ENCODE measurements around the gene KRT78. TPM values are rescaled to one million over a fixed set of nuclear protein-coding genes. Genes with fewer than 3 reads are reported as not detected.

KRT78 gene
- total and polyA plus RNA-seq, 8 donors = 0.27 to 1.1 (median 0.45) TPM; not detected in 4

DNA sequence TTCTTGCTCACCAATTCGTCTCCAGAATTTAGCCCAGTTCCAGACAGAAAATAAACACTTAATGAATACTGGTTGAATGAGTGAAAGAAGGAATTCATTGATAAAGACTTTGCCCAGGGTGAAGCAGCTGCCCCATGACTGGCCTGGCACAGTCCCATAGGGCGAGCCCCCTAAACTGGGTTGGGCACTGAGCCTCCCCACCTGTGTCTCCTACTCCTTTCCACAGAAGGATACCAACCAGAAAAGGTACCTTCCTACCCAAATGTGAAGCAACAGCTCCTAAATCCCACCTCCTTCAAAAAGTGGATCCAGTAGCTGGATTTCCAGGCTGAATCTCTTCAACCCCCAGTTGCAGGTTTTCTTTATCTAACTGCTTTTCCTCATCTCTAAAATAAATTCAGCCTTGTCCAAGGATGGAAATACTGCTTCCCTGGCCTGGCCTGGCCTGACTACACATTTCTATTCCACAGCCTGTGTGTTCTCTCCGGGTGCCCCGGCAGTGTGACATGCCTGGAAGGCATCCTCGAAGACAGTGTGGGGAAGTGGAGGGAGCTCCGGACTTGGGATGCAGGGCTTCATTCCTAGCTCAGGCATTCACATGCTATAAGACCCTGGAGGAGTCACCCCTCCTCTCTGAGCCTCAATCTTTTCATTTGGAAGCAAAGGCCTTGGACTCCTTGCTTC, 60.5 kb downstream of the KRT78 start:
- intact Hi-C loops (cut with DNase I) = no loop called here
- no peaks in the 10 kb centered on the region for H3K36me3 ChIP-seq
- H3K27me3 ChIP-seq = no peaks in the 10 kb centered on the region
- WGBS, 2 donors = 79 to 80% methylated on average over 6 of the region's 6 CpGs
- DNase-seq = no peak
- TF ChIP-seq, protein P1, sequence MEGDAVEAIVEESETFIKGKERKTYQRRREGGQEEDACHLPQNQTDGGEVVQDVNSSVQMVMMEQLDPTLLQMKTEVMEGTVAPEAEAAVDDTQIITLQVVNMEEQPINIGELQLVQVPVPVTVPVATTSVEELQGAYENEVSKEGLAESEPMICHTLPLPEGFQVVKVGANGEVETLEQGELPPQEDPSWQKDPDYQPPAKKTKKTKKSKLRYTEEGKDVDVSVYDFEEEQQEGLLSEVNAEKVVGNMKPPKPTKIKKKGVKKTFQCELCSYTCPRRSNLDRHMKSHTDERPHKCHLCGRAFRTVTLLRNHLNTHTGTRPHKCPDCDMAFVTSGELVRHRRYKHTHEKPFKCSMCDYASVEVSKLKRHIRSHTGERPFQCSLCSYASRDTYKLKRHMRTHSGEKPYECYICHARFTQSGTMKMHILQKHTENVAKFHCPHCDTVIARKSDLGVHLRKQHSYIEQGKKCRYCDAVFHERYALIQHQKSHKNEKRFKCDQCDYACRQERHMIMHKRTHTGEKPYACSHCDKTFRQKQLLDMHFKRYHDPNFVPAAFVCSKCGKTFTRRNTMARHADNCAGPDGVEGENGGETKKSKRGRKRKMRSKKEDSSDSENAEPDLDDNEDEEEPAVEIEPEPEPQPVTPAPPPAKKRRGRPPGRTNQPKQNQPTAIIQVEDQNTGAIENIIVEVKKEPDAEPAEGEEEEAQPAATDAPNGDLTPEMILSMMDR (IDR thresholded peaks at IDR 0.05) = no peak
- H3K9me3 ChIP-seq = no peaks in the 10 kb centered on the region
- H3K27ac ChIP-seq = no peak overlapping the region
- H3K4me3 ChIP-seq = no peak overlapping the region
- no peak for FAIRE-seq
- no peaks in the 10 kb centered on the region for H3K4me1 ChIP-seq
- no peak for ATAC-seq

Other genes starting within 250 kb of the KRT78 start
- under 1 TPM in 1 of 6 donors, not detected in 5; 0.09 TPM for gene KRT72, start 247.5 kb downstream of the KRT78 start, total RNA-seq
- gene KRT72, start 247.5 kb downstream of the KRT78 start, polyA plus RNA-seq = not detected
- gene KRT73, start 230.4 kb downstream of the KRT78 start, total RNA-seq = not detected
- gene KRT73, start 230.4 kb downstream of the KRT78 start, polyA plus RNA-seq = not detected
- gene KRT2, start 196.8 kb downstream of the KRT78 start, total RNA-seq = not detected
- under 1 TPM in 1 of 2 donors, not detected in 1; 0.02 TPM for gene KRT2, start 196.8 kb downstream of the KRT78 start, polyA plus RNA-seq
- gene KRT1, start 168.6 kb downstream of the KRT78 start, total RNA-seq = under 1 TPM in 2 of 6 donors, not detected in 4; 0.17 to 0.41 TPM
- not detected for gene KRT1, start 168.6 kb downstream of the KRT78 start, polyA plus RNA-seq
- not detected for gene KRT77, start 145.5 kb downstream of the KRT78 start, total RNA-seq
- under 1 TPM in 1 of 2 donors, not detected in 1; 0.07 TPM for gene KRT77, start 145.5 kb downstream of the KRT78 start, polyA plus RNA-seq
- not detected for gene KRT76, start 71.6 kb downstream of the KRT78 start, total RNA-seq
- not detected for gene KRT76, start 71.6 kb downstream of the KRT78 start, polyA plus RNA-seq
- not detected for gene KRT3, start 52.9 kb downstream of the KRT78 start, total RNA-seq
- gene KRT3, start 52.9 kb downstream of the KRT78 start, polyA plus RNA-seq = not detected
- gene KRT4, start 34.9 kb downstream of the KRT78 start, total RNA-seq = under 1 TPM in 5 of 6 donors, not detected in 1; 0.09 to 0.28 (median 0.20) TPM
- gene KRT4, start 34.9 kb downstream of the KRT78 start, polyA plus RNA-seq = 1 to 10 TPM; 1.3 to 1.9 TPM
- gene KRT79, start 14.7 kb downstream of the KRT78 start, total RNA-seq = under 1 TPM in 1 of 6 donors, not detected in 5; 0.09 TPM
- not detected for gene KRT79, start 14.7 kb downstream of the KRT78 start, polyA plus RNA-seq
- gene KRT8, start 56.1 kb upstream of the KRT78 start, total RNA-seq = 100 to 1,000 TPM; 317 to 789 (median 496) TPM
- 100 to 1,000 TPM; 698 to 759 TPM for gene KRT8, start 56.1 kb upstream of the KRT78 start, polyA plus RNA-seq
- 100 to 1,000 TPM; 309 to 595 (median 384) TPM for gene KRT18, start 100.1 kb upstream of the KRT78 start, total RNA-seq
- gene KRT18, start 100.1 kb upstream of the KRT78 start, polyA plus RNA-seq = 100 to 1,000 TPM; 526 to 610 TPM
- 100 to 1,000 TPM; 343 to 522 (median 446) TPM for gene EIF4B, start 157.5 kb upstream of the KRT78 start, total RNA-seq
- 10 to 100 TPM; 72.8 to 88.6 TPM for gene EIF4B, start 157.5 kb upstream of the KRT78 start, polyA plus RNA-seq
- 10 to 100 TPM; 22.7 to 52.6 (median 28.2) TPM for gene TNS2, start 201.1 kb upstream of the KRT78 start, total RNA-seq
- 100 to 1,000 TPM; 135 to 183 TPM for gene TNS2, start 201.1 kb upstream of the KRT78 start, polyA plus RNA-seq
- gene SPRYD3, start 230.4 kb upstream of the KRT78 start, total RNA-seq = 10 to 100 TPM; 37.1 to 47.2 (median 40.1) TPM
- 10 to 100 TPM; 25.7 to 36.1 TPM for gene SPRYD3, start 230.4 kb upstream of the KRT78 start, polyA plus RNA-seq
- 10 to 100 TPM in 3 of 6 donors, 1 to 10 TPM in 3; 2.2 to 21.8 (median 9.2) TPM for gene IGFBP6, start 248.7 kb upstream of the KRT78 start, total RNA-seq
- 10 to 100 TPM; 24.5 to 32.8 TPM for gene IGFBP6, start 248.7 kb upstream of the KRT78 start, polyA plus RNA-seq

Data from pancreas (tissue), 10 donors.